Stimulated activated CD4-positive, alpha-beta T cell treated with anti-CD3 and anti-CD28 coated beads, Interleukin-4, amount 100 ng/mL, for 4 hours (primary cell): ENCODE data around the gene KRTAP25-1.

Experiments used
- DNase-seq, 2 experiments: peaks; one replicate each; pipeline ENCODE4 v3.0.0-alpha.2; 2020

KRTAP25-1 gene, protein sequence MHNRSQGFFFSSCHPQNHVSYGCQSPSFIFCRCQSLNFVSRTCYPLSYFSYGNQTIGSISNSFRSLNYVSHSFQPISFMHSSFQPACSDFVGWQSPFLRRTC

GRCh38 chr21:30289215-30289614 is at the start of gene KRTAP25-1:
Gene KRTAP25-1, minus strand, starts transcription at chr21:30289514. Its CDS starts 24 bp downstream, at chr21:30289490.
- DNase-seq = no peak

DNA sequence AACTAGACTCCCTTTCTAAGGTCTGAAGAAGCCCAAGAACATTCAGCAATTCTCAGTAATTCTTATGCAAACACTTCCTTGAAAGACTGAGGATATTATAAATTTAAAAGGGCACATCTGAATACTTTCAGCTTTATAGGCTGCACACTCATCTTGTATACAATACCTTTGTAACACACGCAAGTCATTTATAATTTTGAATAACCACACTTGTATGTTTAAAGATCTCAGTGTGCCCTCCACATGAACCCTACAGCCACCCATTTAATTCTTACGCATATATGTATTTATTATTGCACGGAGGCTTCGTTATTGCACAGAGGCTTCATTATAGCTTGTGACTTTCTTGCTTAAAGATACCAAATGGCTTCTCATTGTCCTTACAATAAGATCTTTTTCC is 49.4 kb upstream of the KRTAP25-1 start:
- DNase-seq = no peak

GRCh38 chr21:30337772-30338171 is 48.5 kb upstream of the KRTAP25-1 start:
- DNase-seq = no peak

- no peak for DNase-seq
Observed at GRCh38 chr21:30337276-30337744, 48.0 kb upstream of the KRTAP25-1 start, which contains the start of gene KRTAP27-1. Gene KRTAP27-1, minus strand, starts transcription at chr21:30337694. Its CDS starts 26 bp downstream, at chr21:30337668.

DNA sequence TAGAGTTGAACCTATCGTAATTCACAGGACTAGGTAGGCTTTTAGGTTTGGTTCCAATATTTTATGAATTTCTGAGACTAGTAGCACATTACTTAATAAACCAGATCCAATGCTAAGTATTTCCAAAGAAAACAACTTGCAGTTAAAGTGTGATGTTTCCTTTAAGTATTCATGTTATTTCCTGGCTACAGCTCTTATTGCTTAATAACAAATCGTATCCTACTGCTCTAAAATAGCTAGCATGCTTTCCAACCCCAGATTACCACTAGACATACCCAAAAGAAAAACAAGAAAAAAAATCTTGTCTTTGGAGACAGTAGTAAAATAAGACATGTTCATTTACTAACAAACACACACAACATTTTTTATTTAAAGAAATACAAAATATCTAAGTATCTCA is 47.3 kb upstream of the KRTAP25-1 start:
- DNase-seq = no peak

DNA sequence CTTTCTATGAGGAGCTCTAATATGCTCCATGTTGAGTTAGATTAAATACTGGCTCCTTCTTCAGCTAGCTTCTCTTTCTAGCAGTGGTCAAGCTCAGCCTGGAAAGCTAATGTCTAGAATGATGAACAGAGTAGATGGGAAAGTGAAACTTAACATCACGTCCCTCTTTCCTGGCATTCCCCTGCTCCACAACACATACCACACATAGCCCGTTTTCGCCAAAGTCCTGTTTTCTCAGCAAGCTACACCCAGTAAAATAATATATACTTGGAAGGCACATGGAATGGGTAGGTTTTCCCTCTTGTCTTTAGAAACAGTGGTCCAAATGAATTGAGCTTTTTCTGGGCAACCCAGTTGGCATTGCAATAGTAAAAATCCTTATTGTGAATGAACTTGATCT is 44.4 kb upstream of the KRTAP25-1 start:
- no peak for DNase-seq

- no peak for DNase-seq
Observed at GRCh38 chr21:30332681-30333080, 43.4 kb upstream of the KRTAP25-1 start.

- no peak for DNase-seq
Observed at GRCh38 chr21:30329203-30329875, 40.0 kb upstream of the KRTAP25-1 start.

DNA sequence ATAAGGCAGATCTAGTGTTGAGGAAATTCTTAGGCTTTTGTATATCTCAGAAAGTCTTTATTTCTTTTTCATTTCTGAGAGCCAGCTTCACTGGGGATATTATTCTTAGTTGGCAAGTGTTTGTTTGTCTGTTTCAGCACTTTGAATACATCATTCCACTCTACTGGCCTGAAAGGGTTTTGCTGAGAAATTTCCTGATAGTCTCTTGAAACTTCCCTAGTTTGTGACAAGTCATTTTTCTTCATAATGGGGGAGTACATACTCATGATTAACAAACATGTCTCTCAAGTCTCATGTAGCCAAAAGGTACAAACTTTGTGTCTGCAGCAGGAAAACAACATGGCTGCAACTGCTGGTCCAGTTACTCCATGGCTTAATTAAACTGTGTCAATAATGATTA is 37.1 kb upstream of the KRTAP25-1 start:
- no peak for DNase-seq

- DNase-seq = no peak
Observed at GRCh38 chr21:30320215-30320614, 30.9 kb upstream of the KRTAP25-1 start, which contains the start of gene KRTAP26-1. Gene KRTAP26-1, minus strand, starts transcription at chr21:30320315. Its CDS starts 280 bp downstream, at chr21:30320035.

- no peak for DNase-seq
Observed at GRCh38 chr21:30315701-30316100, 26.4 kb upstream of the KRTAP25-1 start.

DNA sequence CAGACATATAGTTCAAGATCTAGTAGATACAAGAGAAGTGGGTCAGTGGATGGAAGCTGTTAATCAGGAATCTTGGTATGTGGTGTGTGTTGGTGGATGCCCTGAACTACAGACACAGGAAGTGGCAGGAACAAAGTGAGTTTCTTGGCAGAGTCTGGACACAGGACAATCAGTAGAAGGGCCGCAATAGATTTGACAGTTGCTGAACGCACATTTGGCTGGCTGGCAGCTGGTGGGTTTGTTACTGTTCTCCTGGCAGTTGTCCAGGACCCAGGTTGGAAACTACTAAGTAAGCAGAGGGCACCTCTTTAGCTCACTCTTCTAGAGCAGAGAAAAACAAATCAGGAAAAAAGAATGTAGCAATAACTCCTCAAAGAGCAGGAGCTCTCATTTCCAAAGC is 17.6 kb upstream of the KRTAP25-1 start:
- DNase-seq = no peak

DNA sequence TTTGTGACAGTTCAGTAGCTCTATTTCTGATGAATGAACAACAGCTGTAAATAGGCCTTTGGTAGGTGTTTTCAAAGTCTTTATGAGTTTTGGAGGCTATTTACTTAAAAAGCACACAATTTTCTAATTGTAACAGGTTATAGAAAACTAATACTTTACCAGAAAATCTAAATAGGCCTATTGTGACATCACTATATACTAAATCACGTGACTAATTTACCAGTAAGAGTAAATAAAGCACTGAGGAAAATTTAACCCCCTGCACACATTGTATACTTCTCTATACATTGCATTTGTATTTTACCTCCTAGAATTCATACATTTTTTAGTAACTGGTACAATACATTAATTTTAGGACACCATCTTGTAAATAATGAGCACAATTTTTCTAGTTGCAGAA is 15.8 kb upstream of the KRTAP25-1 start:
- no peak for DNase-seq

- DNase-seq = no peak
Observed at GRCh38 chr21:30282850-30283249, 6.5 kb downstream of the KRTAP25-1 start, which contains the start of gene KRTAP24-1. Gene KRTAP24-1, minus strand, starts transcription at chr21:30282950. Its CDS starts 18 bp downstream, at chr21:30282932.

- no peak for DNase-seq
Observed at GRCh38 chr21:30271611-30272010, 17.7 kb downstream of the KRTAP25-1 start.

DNA sequence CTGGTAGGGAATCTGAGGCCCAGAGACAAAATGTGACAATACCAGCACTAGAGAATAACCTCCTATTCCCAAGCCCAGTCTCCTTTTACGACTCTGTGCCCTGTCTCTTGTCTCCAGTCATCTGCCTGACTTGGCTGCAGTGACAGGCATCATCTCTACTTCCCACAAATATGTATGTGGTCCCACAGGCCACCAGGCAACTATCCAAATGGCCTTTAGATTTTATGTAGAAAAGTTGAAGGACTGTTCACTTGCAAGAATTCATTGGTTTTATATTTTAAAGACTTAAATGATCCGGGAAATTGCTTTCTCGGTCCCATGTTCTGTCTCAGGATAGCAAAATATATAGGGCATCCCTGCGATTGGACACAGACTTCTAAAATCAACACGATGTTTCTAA is 18.2 kb downstream of the KRTAP25-1 start:
- no peak for DNase-seq

DNA sequence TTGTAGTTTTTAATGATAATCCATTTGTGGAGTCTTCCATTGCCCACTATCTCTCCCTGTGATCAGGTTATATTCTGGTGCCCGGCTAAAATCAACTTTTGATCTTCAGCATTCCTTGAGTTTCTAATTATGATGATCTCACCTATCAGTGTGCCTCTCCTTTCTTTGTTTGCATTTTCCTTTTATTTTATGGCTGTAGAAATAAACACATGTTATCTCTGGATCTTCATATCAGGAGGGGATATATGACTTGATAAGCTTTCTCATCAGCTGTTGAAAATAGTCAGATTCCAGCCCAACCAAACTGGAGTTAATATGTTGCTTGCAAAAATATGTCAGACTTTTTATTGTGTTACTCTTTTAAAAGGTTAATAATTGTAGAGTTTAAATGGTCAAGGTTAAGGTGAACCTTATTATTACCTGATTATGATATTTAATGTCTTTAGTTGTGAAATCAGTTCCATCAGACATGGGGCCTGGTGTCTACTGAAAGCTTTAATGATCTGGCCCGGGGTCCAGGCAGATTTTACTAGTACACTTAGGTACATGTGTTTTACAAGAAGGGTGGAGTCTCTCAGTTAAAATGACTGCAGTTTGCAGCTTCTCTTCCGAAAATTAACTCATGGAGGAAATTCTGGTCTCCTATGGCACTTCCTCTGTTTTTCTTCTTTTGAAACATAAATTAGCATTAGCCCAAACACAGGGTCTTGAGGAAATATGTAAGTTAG is 19.3 kb downstream of the KRTAP25-1 start:
- DNase-seq = no peak

DNA sequence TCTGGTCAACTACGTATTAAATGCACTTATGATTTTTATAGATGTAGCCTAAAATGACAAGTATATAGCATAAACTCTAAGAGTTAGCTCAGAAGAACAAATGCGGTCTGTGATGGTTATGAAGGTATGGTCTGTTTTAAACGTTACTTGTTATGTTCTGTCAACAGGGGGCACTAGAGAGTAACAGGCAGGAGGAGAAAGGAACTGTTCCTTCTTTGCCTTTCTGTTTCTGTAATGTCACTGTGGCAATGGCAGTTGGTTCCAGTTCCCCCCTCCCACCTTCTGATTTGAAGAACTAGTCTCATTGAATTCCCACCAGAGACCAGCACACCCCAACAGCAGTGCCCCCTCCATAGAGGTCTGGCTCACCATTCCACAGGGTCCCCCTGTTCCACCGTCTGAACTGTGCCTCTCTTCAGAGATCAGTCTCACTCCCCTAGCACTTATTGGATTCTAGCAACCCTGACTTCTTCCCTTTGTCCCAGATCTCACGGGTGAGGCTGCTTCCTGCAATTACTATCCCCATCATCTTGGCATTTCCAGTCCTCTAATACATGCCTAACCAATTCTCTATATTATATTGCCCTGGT is 20.6 kb downstream of the KRTAP25-1 start:
- no peak for DNase-seq

- DNase-seq = no peak
Observed at GRCh38 chr21:30257773-30258172, 31.5 kb downstream of the KRTAP25-1 start.

GRCh38 chr21:30256100-30256499 is 33.2 kb downstream of the KRTAP25-1 start:
- no peak for DNase-seq

DNA sequence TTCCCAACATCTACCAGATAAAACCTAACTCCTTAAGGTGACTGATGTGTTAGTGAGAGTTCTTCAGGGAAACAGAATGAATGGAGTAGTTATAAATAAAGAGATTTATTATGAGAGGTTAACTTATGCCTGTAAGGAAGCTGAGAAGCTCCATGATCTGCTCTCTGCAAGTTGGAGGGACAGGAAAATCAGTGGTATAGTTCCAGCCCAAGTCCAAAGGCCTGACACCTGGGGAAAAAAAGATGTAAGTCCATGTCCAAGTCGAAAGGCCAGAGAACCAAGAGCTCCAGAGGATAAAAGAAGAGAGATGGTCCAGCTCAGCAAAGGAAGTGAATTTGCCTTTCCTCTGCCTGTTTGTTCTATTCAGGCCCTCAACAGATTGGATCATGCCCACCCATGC is 33.6 kb downstream of the KRTAP25-1 start:
- DNase-seq = no peak

- DNase-seq = no peak
Observed at GRCh38 chr21:30251781-30252180, 37.5 kb downstream of the KRTAP25-1 start.

DNA sequence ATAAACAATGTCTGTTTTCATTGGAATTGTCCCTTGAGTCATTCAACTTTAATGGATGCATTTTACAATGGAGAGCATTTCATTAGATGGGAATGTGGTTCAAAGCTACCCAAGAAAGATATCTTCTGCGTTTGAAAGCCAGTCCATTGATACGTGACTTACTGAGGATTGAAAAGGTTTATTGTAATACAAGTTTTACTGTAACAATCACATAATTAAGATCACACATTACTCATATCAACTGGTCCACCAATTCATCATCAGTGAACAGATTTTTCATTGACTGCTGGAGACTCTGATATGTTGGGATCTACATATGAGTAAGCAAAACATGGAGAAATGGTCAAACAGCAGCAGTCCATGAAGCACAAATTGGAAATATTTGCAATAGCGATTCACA is 39.4 kb downstream of the KRTAP25-1 start:
- DNase-seq = no peak
